GM12892 (cell line): ENCODE results near the gene CENPB.

Experiments used
- POLR2A ChIP-seq: IDR thresholded peaks from 2 replicates; pipeline ENCODE4 v1.6.1; 2011; ENCODE audit warnings: low read depth, low read length, control low read depth
- TAF1 ChIP-seq: IDR thresholded peaks from 2 replicates; pipeline ENCODE4 v1.6.1; 2011; ENCODE audit warnings: low read depth, mild to moderate bottlenecking, control low read depth, low read length, borderline replicate concordance

- TF ChIP-seq TAF1: no peak
- TF ChIP-seq POLR2A: no peak
Observed at GRCh38 chr20:3754276-3754630, 32.3 kb downstream of the CENPB start.
